ENCODE data around the gene TBL3. TPM values are rescaled to one million over a fixed set of nuclear protein-coding genes. Genes with fewer than 3 reads are reported as not detected.
A peak's percentile ranks its signal among the peaks of the same experiment; 100 is the strongest.

The TBL3 gene
- total and polyA plus RNA-seq, 2 of the 8 experiments (the other 6 are each of a cell fraction or from before 2014, with no cell fraction given) = 65.8 to 137 TPM

DNA sequence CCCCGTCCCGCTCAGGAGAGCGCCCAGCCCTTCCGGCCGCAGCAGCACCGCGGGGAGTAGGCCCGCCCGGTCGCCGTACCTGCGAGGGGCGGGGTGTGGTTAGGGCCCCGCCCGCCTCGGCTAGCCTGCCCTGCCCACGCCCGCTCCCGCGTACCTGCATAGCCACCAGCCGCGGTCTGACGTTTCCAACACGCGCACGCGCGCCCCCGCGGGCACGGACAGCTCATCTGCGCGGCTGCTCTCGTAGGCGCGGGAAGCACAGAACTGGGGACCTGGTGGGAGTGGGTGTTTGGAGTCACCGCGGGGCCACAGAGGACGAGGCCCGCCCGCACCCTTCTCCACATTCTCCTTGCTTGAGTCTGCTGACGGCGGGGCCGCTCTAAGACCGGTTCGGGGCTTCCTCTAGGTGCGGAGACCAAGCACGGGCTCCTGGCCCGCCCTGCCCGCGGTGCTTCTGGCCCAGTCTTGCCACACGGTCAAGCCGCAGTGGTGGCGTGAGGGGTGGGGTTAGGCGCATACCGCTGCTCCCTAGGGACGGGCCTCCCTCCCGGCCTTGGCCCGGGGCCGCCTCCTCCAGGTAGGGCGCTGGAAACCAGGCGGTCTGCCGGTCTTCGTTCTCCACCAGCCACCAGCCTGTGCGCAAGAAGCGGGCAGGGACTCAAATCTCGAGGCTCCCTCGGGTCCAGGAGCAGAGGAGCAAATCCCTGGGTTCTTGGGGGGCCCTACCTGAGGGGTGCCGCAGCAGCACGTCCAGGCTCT is 7.6 kb downstream of the TBL3 start (continued):
- no peak for TF ChIP-seq CHD1 (IDR thresholded peaks at IDR 0.05; ENCODE audit: low read depth, low read length)
- TF ChIP-seq, protein P1, sequence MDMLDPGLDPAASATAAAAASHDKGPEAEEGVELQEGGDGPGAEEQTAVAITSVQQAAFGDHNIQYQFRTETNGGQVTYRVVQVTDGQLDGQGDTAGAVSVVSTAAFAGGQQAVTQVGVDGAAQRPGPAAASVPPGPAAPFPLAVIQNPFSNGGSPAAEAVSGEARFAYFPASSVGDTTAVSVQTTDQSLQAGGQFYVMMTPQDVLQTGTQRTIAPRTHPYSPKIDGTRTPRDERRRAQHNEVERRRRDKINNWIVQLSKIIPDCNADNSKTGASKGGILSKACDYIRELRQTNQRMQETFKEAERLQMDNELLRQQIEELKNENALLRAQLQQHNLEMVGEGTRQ (IDR thresholded peaks at IDR 0.05; ENCODE audit: low read length) = no peak
- TF ChIP-seq TAF1 (IDR thresholded peaks at IDR 0.05; ENCODE audit: low read depth, low read length) = peak; percentile 26; the same call in 1 of the 2 replicates
- TF ChIP-seq CHD2 (IDR thresholded peaks at IDR 0.05; ENCODE audit: low read length) = no peak
- TF ChIP-seq ZNF274 (IDR thresholded peaks at IDR 0.05; ENCODE audit: borderline replicate concordance, extremely low read depth, low read length) = no peak
- no peak for TF ChIP-seq SRF (IDR thresholded peaks at IDR 0.05; ENCODE audit: low read depth, low read length)
- TF ChIP-seq KDM5A (IDR thresholded peaks at IDR 0.05; ENCODE audit: low read length) = no peak
- TF ChIP-seq SAP30 (IDR thresholded peaks at IDR 0.05; ENCODE audit: insufficient read depth, insufficient replicate concordance, low read length) = no peak
- TF ChIP-seq, protein P2, sequence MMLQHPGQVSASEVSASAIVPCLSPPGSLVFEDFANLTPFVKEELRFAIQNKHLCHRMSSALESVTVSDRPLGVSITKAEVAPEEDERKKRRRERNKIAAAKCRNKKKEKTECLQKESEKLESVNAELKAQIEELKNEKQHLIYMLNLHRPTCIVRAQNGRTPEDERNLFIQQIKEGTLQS (IDR thresholded peaks at IDR 0.05; ENCODE audit: insufficient read depth, low read depth, low read length) = no peak
- no peak; the same call in 1 of the 2 replicates for TF ChIP-seq RBBP5 (IDR thresholded peaks at IDR 0.05; ENCODE audit: borderline replicate concordance, low read depth, low read length)
- TF ChIP-seq SIRT6 (IDR thresholded peaks at IDR 0.05; ENCODE audit: low read length) = no peak
- no peak for TF ChIP-seq POU5F1 (IDR thresholded peaks at IDR 0.05; ENCODE audit: low read depth, low read length)
- no peak for TF ChIP-seq EP300 (IDR thresholded peaks at IDR 0.05; ENCODE audit: borderline replicate concordance in 1 of 2, low read depth in 2 of 2, low read length in 2 of 2)
- peak; percentile 29 for TF ChIP-seq KDM4A (IDR thresholded peaks at IDR 0.05; ENCODE audit: low read depth, low read length, severe bottlenecking)
- TF ChIP-seq TEAD4 (IDR thresholded peaks at IDR 0.05; ENCODE audit: low read depth, low read length) = peak; percentile 4; the same call in 1 of the 2 replicates
- TF ChIP-seq HDAC2 (IDR thresholded peaks at IDR 0.05; ENCODE audit: borderline replicate concordance in 1 of 2, low read depth in 2 of 2, low read length in 2 of 2) = 0 out of 4 replicates have a peak, but pooled peaks of 1 of the 2 experiments have one; percentile 25
- no peak for TF ChIP-seq SIN3A (conservative IDR thresholded peaks at IDR 0.05 in 1 of 2, IDR thresholded peaks at IDR 0.05 in 1 of 2; ENCODE audit: low read depth in 1 of 2, low read length in 2 of 2)
- peak; percentile 14 for TF ChIP-seq TAF7 (optimal IDR thresholded peaks at IDR 0.05; ENCODE audit: borderline replicate concordance, low read depth, low read length)

All from H1 (cell line).